ENCODE results near the gene CFAP65.

GRCh38 chr2:219062081-219062480 is 20.8 kb upstream of the CFAP65 start:
- TF ChIP-seq CTCF (IDR thresholded peaks at IDR 0.05) = no peak
- no peak for TF ChIP-seq EZH2 (IDR thresholded peaks at IDR 0.05)
- TF ChIP-seq EZH2phosphoT487 (IDR thresholded peaks at IDR 0.05) = no peak

All from neural progenitor cell (in vitro differentiated cells).